ENCODE results near the gene ANO10.
"Not testable (repeated sequence)": the region's sequence is repeated elsewhere in the genome, so short reads cannot be mapped to it uniquely, and the experiment has no call there.

Gene ANO10

GRCh38 chr3:43582866-43583265, 38.9 kb downstream of the ANO10 start:
- Histone ChIP-seq H3K27me3 (ENCODE audit: control insufficient read depth, insufficient read depth, low read length) (no peaks in the 10 kb centered on the region), H3K4me3 (ENCODE audit: low read length) (no peak overlapping the region), H3K9me3 (ENCODE audit: control insufficient read depth, insufficient read depth, low read length) (no peaks in the 10 kb centered on the region), H3K36me3 (ENCODE audit: control insufficient read depth, insufficient read depth, low read length) (no peaks in the 10 kb centered on the region), H3K27ac (ENCODE audit: low read length) (no peak overlapping the region), H3K4me1 (ENCODE audit: control insufficient read depth, insufficient read depth, low read length) (peaks cover 3% of the 10 kb centered on the region)
- DNase-seq (ENCODE audit: low read depth, low spot score): no peak
- 100% methylated on average over 1 of the region's 1 CpG for WGBS (ENCODE audit: insufficient coverage, insufficient read length)

- peaks cover 3% of the 10 kb centered on the region for H3K4me1 ChIP-seq (ENCODE audit: control insufficient read depth, insufficient read depth, low read length)
- no peaks in the 10 kb centered on the region; the same call in 1 of the 2 replicates for H3K36me3 ChIP-seq (ENCODE audit: control insufficient read depth, insufficient read depth, low read length)
- no peak overlapping the region for H3K27ac ChIP-seq (ENCODE audit: low read length)
- H3K4me3 ChIP-seq (ENCODE audit: low read length): no peak overlapping the region
- DNase-seq (ENCODE audit: low read depth, low spot score): no peak
- no CpG with 5 or more reads among the region's 2 CpGs for WGBS (ENCODE audit: insufficient coverage, insufficient read length)
- no peaks in the 10 kb centered on the region for H3K9me3 ChIP-seq (ENCODE audit: control insufficient read depth, insufficient read depth, low read length)
- no peaks in the 10 kb centered on the region for H3K27me3 ChIP-seq (ENCODE audit: control insufficient read depth, insufficient read depth, low read length)
These were observed 40.5 kb downstream of the ANO10 start for GRCh38 chr3:43581343-43581742.

DNA sequence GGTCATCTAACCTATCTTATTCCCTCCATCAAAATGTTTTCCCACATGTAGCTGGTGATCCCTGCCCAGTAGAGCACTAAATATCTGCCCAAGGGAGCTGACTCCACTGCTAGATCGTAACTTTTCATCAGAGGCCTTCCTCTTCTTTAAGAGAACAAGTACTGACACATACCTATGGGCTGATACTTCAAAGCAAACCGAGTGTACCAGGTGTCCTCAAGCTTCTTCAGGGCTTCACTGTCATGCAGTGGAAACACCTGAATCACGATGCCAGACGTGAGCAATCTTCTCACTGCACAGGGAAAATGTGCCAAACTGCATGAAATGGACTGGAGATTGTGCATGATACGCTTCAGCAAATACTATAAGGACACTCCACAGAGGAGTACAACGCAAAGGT, 41.6 kb downstream of the ANO10 start:
- no peaks in the 10 kb centered on the region; the same call in 1 of the 2 replicates for H3K36me3 ChIP-seq (ENCODE audit: control insufficient read depth, insufficient read depth, low read length)
- H3K4me3 ChIP-seq (ENCODE audit: low read length): no peak overlapping the region
- no peaks in the 10 kb centered on the region for H3K27me3 ChIP-seq (ENCODE audit: control insufficient read depth, insufficient read depth, low read length)
- DNase-seq (ENCODE audit: low read depth, low spot score): no peak
- WGBS (ENCODE audit: insufficient coverage, insufficient read length): no CpG with 5 or more reads among the region's 6 CpGs
- peaks cover 1% of the 10 kb centered on the region; the same call in 1 of the 2 replicates for H3K4me1 ChIP-seq (ENCODE audit: control insufficient read depth, insufficient read depth, low read length)
- H3K27ac ChIP-seq (ENCODE audit: low read length): no peak overlapping the region
- no peaks in the 10 kb centered on the region for H3K9me3 ChIP-seq (ENCODE audit: control insufficient read depth, insufficient read depth, low read length)

DNA sequence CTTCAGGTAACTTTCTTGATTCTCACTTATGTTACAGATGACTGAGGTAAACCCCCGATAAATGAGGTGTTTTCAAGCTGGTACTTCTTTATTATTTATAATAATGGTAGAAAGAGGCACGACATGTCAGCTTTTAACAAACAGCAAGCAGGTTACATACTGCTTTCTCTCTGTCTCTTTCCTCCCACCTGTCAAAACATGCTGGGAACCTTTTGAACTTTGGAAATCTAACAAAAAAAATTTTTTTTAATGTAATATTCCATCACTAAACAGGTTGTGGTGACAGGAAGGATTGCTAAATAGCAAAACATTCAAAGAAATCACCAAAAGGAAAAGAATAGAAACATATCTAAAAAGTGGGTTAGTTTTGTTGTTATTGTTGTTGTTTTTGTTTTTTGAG, 48.2 kb downstream of the ANO10 start:
- Histone ChIP-seq H3K4me1 (ENCODE audit: control insufficient read depth, insufficient read depth, low read length) (no peaks in the 10 kb centered on the region), H3K36me3 (ENCODE audit: control insufficient read depth, insufficient read depth, low read length) (no peaks in the 10 kb centered on the region; the same call in 1 of the 2 replicates), H3K9me3 (ENCODE audit: control insufficient read depth, insufficient read depth, low read length) (no peaks in the 10 kb centered on the region), H3K27me3 (ENCODE audit: control insufficient read depth, insufficient read depth, low read length) (no peaks in the 10 kb centered on the region), H3K4me3 (ENCODE audit: low read length) (no peak overlapping the region), H3K27ac (ENCODE audit: low read length) (no peak overlapping the region)
- no CpG with 5 or more reads among the region's 2 CpGs for WGBS (ENCODE audit: insufficient coverage, insufficient read length)
- DNase-seq (ENCODE audit: low read depth, low spot score): no peak

DNA sequence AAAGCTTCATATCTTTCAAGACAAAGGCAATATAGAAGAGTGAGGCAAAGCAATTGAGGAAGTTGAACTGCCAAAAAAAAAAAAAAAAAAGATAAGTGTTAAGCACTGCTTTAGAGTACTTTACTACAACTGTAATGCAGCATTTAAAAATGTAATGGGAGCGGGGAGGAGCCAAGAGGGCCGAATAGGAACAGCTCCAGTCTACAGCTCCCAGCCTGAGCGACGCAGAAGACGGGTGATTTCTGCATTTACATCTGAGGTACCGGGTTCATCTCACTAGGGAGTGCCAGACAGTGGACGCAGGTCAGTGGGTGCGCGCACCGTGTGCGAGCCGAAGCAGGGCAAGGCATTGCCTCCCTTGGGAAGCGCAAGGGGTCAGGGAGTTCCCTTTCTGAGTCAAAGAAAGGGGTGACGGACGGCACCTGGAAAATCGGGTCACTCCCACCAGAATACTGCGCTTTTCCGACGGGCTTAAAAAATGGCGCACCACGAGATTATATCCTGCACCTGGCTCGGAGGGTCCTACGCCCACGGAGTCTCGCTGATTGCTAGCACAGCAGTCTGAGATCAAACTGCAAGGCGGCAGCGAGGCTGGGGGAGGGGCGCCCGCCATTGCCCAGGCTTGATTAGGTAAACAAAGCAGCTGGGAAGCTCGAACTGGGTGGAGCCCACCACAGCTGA, 56.0 kb downstream of the ANO10 start:
- not testable (repeated sequence) for H3K36me3 ChIP-seq (ENCODE audit: control insufficient read depth, insufficient read depth, low read length); H3K27ac ChIP-seq (ENCODE audit: low read length); H3K9me3 ChIP-seq (ENCODE audit: control insufficient read depth, insufficient read depth, low read length); DNase-seq (ENCODE audit: low read depth, low spot score); H3K4me1 ChIP-seq (ENCODE audit: control insufficient read depth, insufficient read depth, low read length); H3K27me3 ChIP-seq (ENCODE audit: control insufficient read depth, insufficient read depth, low read length)
- peak overlapping the region; percentile 5; the same call in 1 of the 2 replicates for H3K4me3 ChIP-seq (ENCODE audit: low read length)
- no CpG with 5 or more reads among the region's 30 CpGs for WGBS (ENCODE audit: insufficient coverage, insufficient read length)

DNA sequence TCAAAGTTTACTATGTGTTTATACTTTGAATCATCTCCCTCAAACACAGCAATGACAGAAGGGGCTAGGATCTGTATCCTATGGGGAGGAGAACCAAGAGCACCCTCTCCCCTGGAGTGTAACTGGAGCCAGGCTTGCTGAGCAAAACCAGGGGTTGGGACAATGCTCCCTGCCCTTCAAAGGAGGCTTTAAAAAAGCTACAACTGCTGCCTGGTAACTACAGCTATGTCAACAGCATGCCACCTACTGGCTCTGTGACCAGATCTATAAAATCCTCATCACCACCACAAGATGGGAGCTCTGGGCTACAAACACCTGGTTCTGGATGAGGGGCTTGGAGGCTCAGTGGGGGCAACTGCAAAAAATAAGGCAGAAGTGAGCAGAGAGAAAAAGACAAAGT, 61.9 kb downstream of the ANO10 start:
- no peak for DNase-seq (ENCODE audit: low read depth, low spot score)
- Histone ChIP-seq H3K27me3 (ENCODE audit: control insufficient read depth, insufficient read depth, low read length) (no peaks in the 10 kb centered on the region), H3K36me3 (ENCODE audit: control insufficient read depth, insufficient read depth, low read length) (no peaks in the 10 kb centered on the region), H3K9me3 (ENCODE audit: control insufficient read depth, insufficient read depth, low read length) (no peaks in the 10 kb centered on the region), H3K4me3 (ENCODE audit: low read length) (no peak overlapping the region), H3K4me1 (ENCODE audit: control insufficient read depth, insufficient read depth, low read length) (no peaks in the 10 kb centered on the region), H3K27ac (ENCODE audit: low read length) (no peak overlapping the region)

- H3K27ac ChIP-seq (ENCODE audit: low read length): no peak overlapping the region
- no peaks in the 10 kb centered on the region for H3K9me3 ChIP-seq (ENCODE audit: control insufficient read depth, insufficient read depth, low read length)
- WGBS (ENCODE audit: insufficient coverage, insufficient read length): no CpG with 5 or more reads among the region's 1 CpG
These were observed 63.6 kb downstream of the ANO10 start for GRCh38 chr3:43558171-43558570.

GRCh38 chr3:43549626-43550290, 72.1 kb downstream of the ANO10 start:
- no peaks in the 10 kb centered on the region for H3K9me3 ChIP-seq (ENCODE audit: control insufficient read depth, insufficient read depth, low read length)
- WGBS (ENCODE audit: insufficient coverage, insufficient read length): no CpG with 5 or more reads among the region's 4 CpGs
- H3K36me3 ChIP-seq (ENCODE audit: control insufficient read depth, insufficient read depth, low read length): peaks cover 6% of the 10 kb centered on the region; the same call in 1 of the 2 replicates
- no peak for DNase-seq (ENCODE audit: low read depth, low spot score)
- no peaks in the 10 kb centered on the region for H3K27me3 ChIP-seq (ENCODE audit: control insufficient read depth, insufficient read depth, low read length)
- no peak overlapping the region for H3K27ac ChIP-seq (ENCODE audit: low read length)
- no peak overlapping the region for H3K4me3 ChIP-seq (ENCODE audit: low read length)
- H3K4me1 ChIP-seq (ENCODE audit: control insufficient read depth, insufficient read depth, low read length): no peaks in the 10 kb centered on the region

More at GRCh38 chr3:43558171-43558570, 63.6 kb downstream of the ANO10 start:
- DNase-seq (ENCODE audit: low read depth, low spot score): no peak
- no peaks in the 10 kb centered on the region for H3K27me3 ChIP-seq (ENCODE audit: control insufficient read depth, insufficient read depth, low read length)
- no peak overlapping the region for H3K4me3 ChIP-seq (ENCODE audit: low read length)
- no peaks in the 10 kb centered on the region for H3K4me1 ChIP-seq (ENCODE audit: control insufficient read depth, insufficient read depth, low read length)
- no peaks in the 10 kb centered on the region for H3K36me3 ChIP-seq (ENCODE audit: control insufficient read depth, insufficient read depth, low read length)

DNA sequence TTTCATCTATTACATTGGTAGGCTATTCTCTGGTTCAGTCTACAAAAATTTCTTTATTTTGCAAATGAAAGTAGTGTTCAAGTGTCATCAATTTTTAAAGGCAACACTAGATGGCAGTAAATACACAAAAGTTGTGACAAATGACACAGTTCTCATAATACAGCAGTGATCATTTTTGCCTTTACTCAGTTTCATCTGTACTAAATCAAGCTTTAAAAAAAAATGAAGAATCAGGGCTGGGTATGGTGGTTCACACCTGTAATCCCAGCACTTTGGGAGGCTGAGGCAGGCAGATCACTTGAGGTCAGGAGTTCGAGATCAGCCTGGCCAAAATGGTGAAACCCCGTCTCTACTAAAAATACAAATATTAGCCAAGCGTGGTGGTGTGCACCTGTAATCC, 77.5 kb downstream of the ANO10 start:
- WGBS (ENCODE audit: insufficient coverage, insufficient read length): no CpG with 5 or more reads among the region's 3 CpGs
- not testable (repeated sequence) for H3K4me3 ChIP-seq (ENCODE audit: low read length); H3K9me3 ChIP-seq (ENCODE audit: control insufficient read depth, insufficient read depth, low read length); DNase-seq (ENCODE audit: low read depth, low spot score); H3K27me3 ChIP-seq (ENCODE audit: control insufficient read depth, insufficient read depth, low read length); H3K4me1 ChIP-seq (ENCODE audit: control insufficient read depth, insufficient read depth, low read length); H3K27ac ChIP-seq (ENCODE audit: low read length); H3K36me3 ChIP-seq (ENCODE audit: control insufficient read depth, insufficient read depth, low read length)

GRCh38 chr3:43542328-43543043, 79.3 kb downstream of the ANO10 start:
- Histone ChIP-seq H3K36me3 (ENCODE audit: control insufficient read depth, insufficient read depth, low read length) (no peaks in the 10 kb centered on the region), H3K9me3 (ENCODE audit: control insufficient read depth, insufficient read depth, low read length) (no peaks in the 10 kb centered on the region), H3K27me3 (ENCODE audit: control insufficient read depth, insufficient read depth, low read length) (no peaks in the 10 kb centered on the region), H3K27ac (ENCODE audit: low read length) (no peak overlapping the region), H3K4me1 (ENCODE audit: control insufficient read depth, insufficient read depth, low read length) (peaks cover 1% of the 10 kb centered on the region), H3K4me3 (ENCODE audit: low read length) (no peak overlapping the region)
- no peak for DNase-seq (ENCODE audit: low read depth, low spot score)
- WGBS (ENCODE audit: insufficient coverage, insufficient read length): no CpG with 5 or more reads among the region's 4 CpGs
